ENCODE data around the gene EIF4G2.
"Not testable (repeated sequence)": the region's sequence is repeated elsewhere in the genome, so short reads cannot be mapped to it uniquely, and the experiment has no call there.

Gene EIF4G2

DNA sequence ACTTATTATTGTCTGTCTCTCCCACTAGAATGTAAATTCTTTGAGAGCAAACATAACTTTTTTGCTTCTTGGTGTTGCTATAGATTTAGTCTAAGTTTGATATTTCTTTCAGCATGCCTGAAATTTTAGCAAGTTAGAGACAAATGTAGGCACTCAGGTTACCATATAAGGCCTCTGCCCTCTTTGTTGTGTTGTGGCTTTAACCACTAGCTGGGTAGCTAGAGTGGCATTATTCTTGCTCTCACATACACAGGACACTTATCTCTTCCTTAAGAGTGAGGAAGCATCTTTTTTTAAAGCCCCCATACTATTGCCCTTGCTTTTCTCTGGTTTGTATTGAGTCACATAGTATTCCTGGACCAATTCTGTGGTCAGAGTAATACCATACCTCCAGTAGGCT, 37.9 kb upstream of the EIF4G2 start:
- TF ChIP-seq, protein P1, sequence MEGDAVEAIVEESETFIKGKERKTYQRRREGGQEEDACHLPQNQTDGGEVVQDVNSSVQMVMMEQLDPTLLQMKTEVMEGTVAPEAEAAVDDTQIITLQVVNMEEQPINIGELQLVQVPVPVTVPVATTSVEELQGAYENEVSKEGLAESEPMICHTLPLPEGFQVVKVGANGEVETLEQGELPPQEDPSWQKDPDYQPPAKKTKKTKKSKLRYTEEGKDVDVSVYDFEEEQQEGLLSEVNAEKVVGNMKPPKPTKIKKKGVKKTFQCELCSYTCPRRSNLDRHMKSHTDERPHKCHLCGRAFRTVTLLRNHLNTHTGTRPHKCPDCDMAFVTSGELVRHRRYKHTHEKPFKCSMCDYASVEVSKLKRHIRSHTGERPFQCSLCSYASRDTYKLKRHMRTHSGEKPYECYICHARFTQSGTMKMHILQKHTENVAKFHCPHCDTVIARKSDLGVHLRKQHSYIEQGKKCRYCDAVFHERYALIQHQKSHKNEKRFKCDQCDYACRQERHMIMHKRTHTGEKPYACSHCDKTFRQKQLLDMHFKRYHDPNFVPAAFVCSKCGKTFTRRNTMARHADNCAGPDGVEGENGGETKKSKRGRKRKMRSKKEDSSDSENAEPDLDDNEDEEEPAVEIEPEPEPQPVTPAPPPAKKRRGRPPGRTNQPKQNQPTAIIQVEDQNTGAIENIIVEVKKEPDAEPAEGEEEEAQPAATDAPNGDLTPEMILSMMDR (IDR thresholded peaks at IDR 0.05; ENCODE audit: extremely low read depth, missing control alignments), result no peak

DNA sequence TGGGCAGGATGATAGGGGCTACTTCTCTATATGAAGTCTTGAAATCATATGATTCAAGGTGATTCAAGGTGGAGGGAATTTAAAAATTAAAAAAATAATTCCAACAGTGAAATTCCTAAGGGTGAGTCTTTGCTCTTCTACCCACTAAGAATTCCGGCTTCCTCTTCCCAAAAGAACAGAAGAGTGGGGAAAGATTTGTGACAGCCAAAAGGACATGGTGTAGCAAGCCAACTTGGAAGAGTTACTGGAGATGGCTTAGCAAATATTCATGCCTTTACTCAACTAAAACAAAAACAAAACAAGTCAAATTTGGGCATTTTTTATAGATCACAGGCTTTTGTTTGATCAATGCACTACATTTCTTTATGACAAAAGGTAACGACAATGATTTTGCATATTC, 36.9 kb upstream of the EIF4G2 start:
- DNase-seq (ENCODE audit: low spot score), result no peak
- TF ChIP-seq, protein P1 (IDR thresholded peaks at IDR 0.05; ENCODE audit: extremely low read depth, missing control alignments), result no peak

More for the DNA sequence above, 37.9 kb upstream of the EIF4G2 start:
- no peak for DNase-seq (ENCODE audit: low spot score)

DNA sequence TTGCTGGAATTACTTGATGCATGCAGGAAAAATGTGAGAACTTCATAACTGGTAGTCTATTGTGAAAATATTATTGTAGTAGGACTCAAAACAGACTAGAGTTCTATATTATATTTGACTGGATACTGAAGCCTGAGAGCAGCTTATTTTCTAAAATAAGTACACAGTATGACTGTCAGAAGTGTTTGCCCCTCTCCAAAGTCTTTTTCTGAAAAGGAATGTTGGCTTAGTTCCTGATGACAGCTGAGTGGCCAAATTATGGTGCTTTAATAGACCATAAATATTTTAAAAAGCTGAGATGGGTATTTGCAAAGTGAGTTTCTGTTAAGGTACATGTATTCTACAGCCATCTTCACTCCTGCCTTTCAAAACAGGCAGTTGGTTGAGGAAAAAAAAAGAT, 36.1 kb upstream of the EIF4G2 start:
- TF ChIP-seq, protein P1 (IDR thresholded peaks at IDR 0.05; ENCODE audit: extremely low read depth, missing control alignments), result no peak
- no peak for DNase-seq (ENCODE audit: low spot score)

DNA sequence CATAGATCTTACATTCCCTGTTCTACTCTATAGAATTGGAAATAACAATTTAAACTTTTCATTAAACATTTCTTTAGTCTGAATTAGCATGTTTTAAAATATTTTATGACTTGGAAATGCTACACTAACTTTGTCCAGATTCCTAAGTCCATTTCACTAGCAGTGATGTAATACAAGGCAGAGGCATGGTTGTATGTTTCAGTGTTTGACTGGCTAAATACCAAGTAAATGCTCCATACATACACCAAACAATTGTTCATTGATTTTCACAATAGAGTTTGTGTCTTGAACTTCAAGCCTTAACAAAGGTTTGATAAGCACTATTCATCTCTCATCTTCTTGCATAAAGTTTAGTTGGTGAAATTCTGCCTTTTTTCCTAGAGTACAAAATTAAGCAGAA, 35.6 kb upstream of the EIF4G2 start:
- TF ChIP-seq, protein P1 (IDR thresholded peaks at IDR 0.05; ENCODE audit: extremely low read depth, missing control alignments), result no peak
- no peak for DNase-seq (ENCODE audit: low spot score)

DNA sequence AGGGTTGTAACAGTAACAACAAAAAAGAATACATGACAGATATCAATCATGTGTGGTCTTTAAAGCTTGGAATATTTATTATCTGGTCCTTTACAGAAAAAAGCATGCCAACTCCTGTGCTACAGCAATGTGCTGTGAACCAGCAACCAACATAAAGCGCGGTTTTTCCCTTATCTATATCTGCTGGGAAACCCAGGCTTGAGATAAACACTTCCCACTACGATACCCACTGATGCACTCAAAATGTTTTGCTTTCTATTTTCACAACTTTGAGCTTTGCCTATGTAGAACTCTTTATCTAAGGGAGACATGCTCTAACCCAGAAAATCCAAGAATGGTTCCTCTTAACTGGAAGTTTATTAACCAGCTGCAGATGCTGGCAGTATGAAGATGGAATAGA, 30.2 kb upstream of the EIF4G2 start:
- TF ChIP-seq, protein P1 (IDR thresholded peaks at IDR 0.05; ENCODE audit: extremely low read depth, missing control alignments), result no peak
- DNase-seq (ENCODE audit: low spot score), result no peak

DNA sequence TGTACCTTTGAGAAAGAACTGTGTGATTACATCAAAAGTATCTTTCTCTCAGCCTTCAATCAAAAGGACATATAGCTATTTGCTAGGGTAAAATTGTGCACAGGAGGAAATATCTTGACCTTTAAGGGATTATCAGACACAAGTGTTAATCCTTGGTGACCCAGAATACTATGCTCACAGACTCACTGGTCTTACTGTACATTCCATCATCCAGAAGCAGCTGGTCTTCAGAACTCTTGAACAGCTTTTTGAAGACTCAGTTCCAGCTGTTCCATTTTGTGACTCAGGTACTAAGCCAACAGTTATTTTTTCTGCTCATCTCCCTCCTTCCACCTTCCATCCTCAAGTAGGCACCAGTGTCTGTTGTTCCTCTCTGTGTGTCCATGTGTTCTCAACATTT, 29.4 kb upstream of the EIF4G2 start:
- DNase-seq (ENCODE audit: low spot score), result no peak
- TF ChIP-seq, protein P1 (IDR thresholded peaks at IDR 0.05; ENCODE audit: extremely low read depth, missing control alignments), result no peak

DNA sequence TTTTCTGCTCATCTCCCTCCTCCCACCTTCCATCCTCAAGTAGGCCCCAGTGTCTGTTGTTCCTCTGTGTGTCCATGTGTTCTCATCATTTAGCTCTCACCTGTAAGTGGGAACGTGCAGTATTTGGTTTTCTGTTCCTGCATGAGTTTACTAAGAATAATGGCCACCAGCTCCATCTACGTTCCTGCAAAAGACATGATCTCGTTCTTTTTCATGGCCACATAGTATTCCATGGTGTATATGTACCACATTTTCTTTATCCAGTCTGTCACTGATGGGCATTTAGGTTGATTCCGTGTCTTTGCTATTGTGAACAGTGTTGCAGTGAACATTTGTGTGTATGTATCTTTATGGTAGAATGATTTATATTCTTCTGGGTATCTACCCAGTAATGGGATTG, 28.2 kb upstream of the EIF4G2 start:
- DNase-seq (ENCODE audit: low spot score), result not testable (repeated sequence)

DNA sequence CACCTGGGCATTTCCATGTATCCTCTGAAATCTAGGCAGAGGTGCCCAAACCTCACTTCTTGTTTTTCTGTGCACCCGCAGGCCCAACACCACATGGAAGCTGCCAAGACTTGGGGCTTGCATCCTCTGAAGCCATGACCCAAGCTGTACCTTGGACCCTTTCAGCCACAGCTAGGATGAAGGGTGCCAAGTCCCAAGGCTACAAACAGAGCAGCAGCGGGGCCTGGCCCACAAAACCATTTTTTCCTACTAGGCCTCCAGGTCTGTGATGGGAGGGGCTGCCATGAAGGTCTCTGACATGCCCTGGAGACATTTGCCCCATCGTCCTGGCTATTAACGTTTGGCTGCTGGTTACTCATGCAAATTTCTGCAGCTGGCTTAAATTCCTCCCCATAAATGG, 20.4 kb upstream of the EIF4G2 start:
- DNase-seq (ENCODE audit: low spot score), result no peak
- TF ChIP-seq, protein P1 (IDR thresholded peaks at IDR 0.05; ENCODE audit: extremely low read depth, missing control alignments), result no peak
